Progenitor cell of endocrine pancreas (in vitro differentiated cells): Measurements from ENCODE around the gene GFPT1. TPM values are rescaled to one million over a fixed set of nuclear protein-coding genes. Genes with fewer than 3 reads are reported as not detected.

ENCODE experiments used
- DNase-seq: peaks from one replicate; pipeline ENCODE4 v3.0.0; 2021; ENCODE audit warnings: low spot score; ENCODE audit not compliant: unreplicated experiment
- H3K27ac Mint-ChIP-seq: 2 replicates; pipeline ENCODE4 v1.8.0; 2021; ENCODE audit warnings: mild to moderate bottlenecking, moderate library complexity, mixed read lengths
- H3K27me3 Mint-ChIP-seq: 2 replicates; pipeline ENCODE4 v1.8.0; 2021; ENCODE audit warnings: mixed read lengths
- H3K36me3 Mint-ChIP-seq: 2 replicates; pipeline ENCODE4 v1.8.0; 2022; ENCODE audit warnings: mixed read lengths; ENCODE audit not compliant: insufficient read depth
- H3K4me1 Mint-ChIP-seq: 2 replicates; pipeline ENCODE4 v1.8.0; 2021; ENCODE audit warnings: low read depth, mixed read lengths
- H3K4me3 Mint-ChIP-seq: 2 replicates; pipeline ENCODE4 v1.8.0; 2021; ENCODE audit warnings: low read depth, mild to moderate bottlenecking, moderate library complexity, mixed read lengths
- H3K9me3 Mint-ChIP-seq: 2 replicates; pipeline ENCODE4 v1.8.0; 2021; ENCODE audit warnings: low read depth, mixed read lengths
- total RNA-seq: library from RNA; stranded (reverse); gene quantifications from 2 replicates; pipeline ENCODE4 v1.2.1, GENCODE V29; 2021
- TF ChIP-seq, protein P1 (sequence below): fragments of 200-600 bp; sonication (generic); IDR thresholded peaks from one replicate; pipeline ENCODE4 v1.5.0; 2021; ENCODE audit warnings: antibody characterized with exemption, mild to moderate bottlenecking; ENCODE audit not compliant: unreplicated experiment

The GFPT1 gene
- total RNA-seq, 1 donor from 2014 or later = 51.9 TPM

DNA sequence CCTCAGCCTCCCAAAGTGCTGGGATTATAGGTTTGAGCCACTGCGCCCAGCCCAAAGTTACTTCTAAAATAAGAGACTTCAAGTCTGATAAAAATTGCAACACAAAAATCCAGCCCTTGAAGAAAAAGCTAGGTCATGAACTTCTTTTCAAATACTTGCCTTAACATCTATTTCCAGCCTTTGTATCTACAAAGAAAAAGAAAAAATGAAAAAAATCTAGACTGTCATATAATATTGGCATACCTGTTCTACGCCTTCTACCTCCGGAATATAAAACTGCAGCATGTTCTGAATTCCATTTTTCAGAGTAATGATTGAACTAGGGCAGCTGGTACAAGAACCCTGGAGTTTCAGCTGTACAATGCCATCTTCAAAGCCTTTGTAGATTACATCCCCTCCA is 13.1 kb upstream of the GFPT1 start:
- Mint-ChIP-seq H3K36me3 (peaks cover 31% of the 10 kb centered on the region), H3K4me1 (peaks cover 4% of the 10 kb centered on the region), H3K27me3 (no peaks in the 10 kb centered on the region), H3K4me3 (no peak overlapping the region), H3K27ac (no peak overlapping the region), H3K9me3 (peaks cover 9% of the 10 kb centered on the region)
- DNase-seq = no peak
- TF ChIP-seq, protein P1, sequence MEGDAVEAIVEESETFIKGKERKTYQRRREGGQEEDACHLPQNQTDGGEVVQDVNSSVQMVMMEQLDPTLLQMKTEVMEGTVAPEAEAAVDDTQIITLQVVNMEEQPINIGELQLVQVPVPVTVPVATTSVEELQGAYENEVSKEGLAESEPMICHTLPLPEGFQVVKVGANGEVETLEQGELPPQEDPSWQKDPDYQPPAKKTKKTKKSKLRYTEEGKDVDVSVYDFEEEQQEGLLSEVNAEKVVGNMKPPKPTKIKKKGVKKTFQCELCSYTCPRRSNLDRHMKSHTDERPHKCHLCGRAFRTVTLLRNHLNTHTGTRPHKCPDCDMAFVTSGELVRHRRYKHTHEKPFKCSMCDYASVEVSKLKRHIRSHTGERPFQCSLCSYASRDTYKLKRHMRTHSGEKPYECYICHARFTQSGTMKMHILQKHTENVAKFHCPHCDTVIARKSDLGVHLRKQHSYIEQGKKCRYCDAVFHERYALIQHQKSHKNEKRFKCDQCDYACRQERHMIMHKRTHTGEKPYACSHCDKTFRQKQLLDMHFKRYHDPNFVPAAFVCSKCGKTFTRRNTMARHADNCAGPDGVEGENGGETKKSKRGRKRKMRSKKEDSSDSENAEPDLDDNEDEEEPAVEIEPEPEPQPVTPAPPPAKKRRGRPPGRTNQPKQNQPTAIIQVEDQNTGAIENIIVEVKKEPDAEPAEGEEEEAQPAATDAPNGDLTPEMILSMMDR = no peak

DNA sequence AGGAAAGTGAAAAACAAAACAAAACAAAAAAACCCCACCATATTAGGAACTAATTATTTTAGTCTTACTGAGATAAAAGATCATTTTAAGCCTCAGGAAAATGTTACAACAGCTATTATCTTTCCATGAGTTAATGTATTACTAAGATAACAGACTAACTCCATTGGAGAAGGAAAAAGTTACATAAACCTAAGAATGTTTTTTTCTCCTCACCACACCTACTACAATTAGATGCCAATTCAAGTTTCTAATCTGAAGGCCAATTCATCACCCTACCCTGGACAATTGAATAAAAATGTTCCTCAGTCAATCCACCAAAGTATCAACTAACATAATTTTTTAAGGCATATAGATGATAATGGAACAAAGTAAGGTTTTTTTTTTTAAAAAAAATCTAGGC is 10.2 kb upstream of the GFPT1 start:
- DNase-seq = no peak
- peaks cover 4% of the 10 kb centered on the region for H3K4me1 Mint-ChIP-seq
- TF ChIP-seq, protein P1 = no peak
- no peaks in the 10 kb centered on the region for H3K27me3 Mint-ChIP-seq
- H3K9me3 Mint-ChIP-seq = no peaks in the 10 kb centered on the region
- H3K4me3 Mint-ChIP-seq = no peak overlapping the region
- no peak overlapping the region for H3K27ac Mint-ChIP-seq
- peaks cover 34% of the 10 kb centered on the region for H3K36me3 Mint-ChIP-seq

DNA sequence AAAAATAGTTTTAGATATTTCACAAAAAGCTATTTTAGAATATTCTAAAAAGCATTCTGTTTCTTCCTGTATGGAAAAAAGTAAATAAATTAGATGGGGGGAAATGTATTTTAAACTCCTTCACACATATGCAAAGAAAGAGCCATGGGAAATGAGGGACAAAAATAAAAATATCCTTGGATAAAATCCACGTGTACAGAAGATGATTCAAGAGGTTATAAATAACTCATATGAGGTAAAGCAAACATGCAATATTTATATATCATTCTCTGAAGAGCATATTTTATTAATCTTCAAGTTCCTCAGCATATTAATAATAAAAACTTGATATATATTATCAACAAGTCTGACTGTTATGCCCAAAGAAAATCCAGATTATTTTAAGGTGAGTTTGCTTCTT is 8.8 kb upstream of the GFPT1 start:
- no peak for DNase-seq
- Mint-ChIP-seq H3K4me1 (peaks cover 4% of the 10 kb centered on the region), H3K27me3 (no peaks in the 10 kb centered on the region), H3K9me3 (no peaks in the 10 kb centered on the region), H3K36me3 (peaks cover 31% of the 10 kb centered on the region), H3K4me3 (no peak overlapping the region), H3K27ac (no peak overlapping the region)
- TF ChIP-seq, protein P1 = no peak

DNA sequence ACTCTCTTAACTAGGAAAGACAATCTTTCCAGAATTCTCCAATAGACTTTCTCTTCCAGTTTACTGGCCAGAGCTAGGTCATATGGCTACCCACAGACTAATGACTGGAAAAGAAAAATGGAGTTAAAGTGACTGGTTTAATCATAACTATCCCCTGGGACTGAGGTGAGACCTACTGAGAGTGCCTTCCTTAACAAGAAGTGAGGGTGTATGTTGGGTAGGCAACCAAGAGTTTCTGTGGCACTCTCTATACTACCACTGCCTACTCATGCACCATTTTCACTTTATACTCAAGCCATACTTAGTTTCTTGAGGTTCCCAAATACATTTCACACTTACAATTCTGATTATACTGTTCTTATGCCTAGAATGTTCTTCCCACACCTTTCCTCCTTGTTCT is 6.9 kb upstream of the GFPT1 start:
- Mint-ChIP-seq H3K4me1 (peaks cover 4% of the 10 kb centered on the region), H3K27ac (no peak overlapping the region), H3K36me3 (peaks cover 21% of the 10 kb centered on the region), H3K9me3 (no peaks in the 10 kb centered on the region), H3K4me3 (no peak overlapping the region), H3K27me3 (no peaks in the 10 kb centered on the region)
- no peak for DNase-seq
- TF ChIP-seq, protein P1 = no peak

DNA sequence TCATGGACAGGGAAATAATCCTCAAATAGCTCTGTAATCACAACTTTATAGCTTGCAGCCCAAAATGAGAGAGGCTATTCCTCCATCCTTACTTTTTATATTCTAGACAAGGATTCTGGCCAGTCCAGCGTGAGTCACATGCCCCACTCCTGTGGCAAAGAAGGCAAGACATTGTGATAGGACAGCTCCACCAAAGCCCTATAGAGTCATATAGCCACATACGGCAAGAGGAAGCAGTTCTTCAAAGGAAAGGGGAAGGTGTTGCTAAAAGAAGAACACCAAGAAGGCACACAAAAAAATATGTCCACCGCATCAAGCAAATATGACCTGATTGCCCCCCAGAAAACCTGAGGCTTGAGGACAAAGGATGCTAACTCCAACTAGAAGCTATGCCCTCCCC is 3.4 kb upstream of the GFPT1 start:
- Mint-ChIP-seq H3K9me3 (no peaks in the 10 kb centered on the region), H3K4me1 (peaks cover 18% of the 10 kb centered on the region), H3K4me3 (no peak overlapping the region), H3K27ac (no peak overlapping the region), H3K27me3 (no peaks in the 10 kb centered on the region), H3K36me3 (peaks cover 17% of the 10 kb centered on the region)
- TF ChIP-seq, protein P1 = no peak
- no peak for DNase-seq

DNA sequence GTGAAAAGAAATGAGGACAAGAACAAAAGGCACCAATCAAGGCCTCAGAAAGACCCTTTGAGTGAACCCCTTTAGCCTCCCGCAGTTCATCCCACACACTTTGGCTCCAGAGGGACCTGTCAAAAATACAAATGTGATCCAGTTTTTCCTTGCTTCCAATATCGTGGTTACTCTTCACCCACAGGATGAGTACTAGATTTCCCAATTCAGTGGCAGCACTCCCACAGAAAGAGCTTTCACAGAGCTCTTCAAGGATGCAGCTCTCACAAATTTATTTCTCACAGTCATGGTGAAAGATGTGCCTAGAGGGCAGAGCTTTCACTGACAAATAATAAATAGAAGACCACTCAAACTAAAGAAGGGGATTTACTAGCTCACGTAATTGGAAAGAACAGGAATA is 3.0 kb upstream of the GFPT1 start:
- TF ChIP-seq, protein P1 = no peak
- H3K4me1 Mint-ChIP-seq = peaks cover 18% of the 10 kb centered on the region
- H3K4me3 Mint-ChIP-seq = no peak overlapping the region
- no peak for DNase-seq
- no peaks in the 10 kb centered on the region for H3K27me3 Mint-ChIP-seq
- no peak overlapping the region for H3K27ac Mint-ChIP-seq
- no peaks in the 10 kb centered on the region for H3K9me3 Mint-ChIP-seq
- H3K36me3 Mint-ChIP-seq = peaks cover 15% of the 10 kb centered on the region
